Superior temporal gyrus (tissue), 1 donor: Measurements from ENCODE around the gene LHPP.

Source experiments
- DNase-seq: peaks from one replicate; pipeline ENCODE4 v3.0.0-alpha.2; 2016; ENCODE audit errors: extremely low spot score

The LHPP gene

GRCh38 chr10:124592736-124593430 lies 131.3 kb downstream of the LHPP start:
- no peak for DNase-seq

GRCh38 chr10:124593431-124593985 lies 131.9 kb downstream of the LHPP start:
- no peak for DNase-seq

GRCh38 chr10:124594240-124594639 lies 132.6 kb downstream of the LHPP start:
- no peak for DNase-seq

GRCh38 chr10:124595143-124595883 lies 133.7 kb downstream of the LHPP start:
- DNase-seq = no peak

GRCh38 chr10:124596116-124596785 lies 134.6 kb downstream of the LHPP start:
- no peak for DNase-seq

- no peak for DNase-seq
These were observed 135.6 kb downstream of the LHPP start for GRCh38 chr10:124596962-124597845.

GRCh38 chr10:124597846-124598165 lies 136.2 kb downstream of the LHPP start:
- DNase-seq = no peak

GRCh38 chr10:124598196-124598595 lies 136.6 kb downstream of the LHPP start:
- DNase-seq = no peak

- DNase-seq = no peak
These were observed 137.4 kb downstream of the LHPP start for GRCh38 chr10:124598773-124599587.

- DNase-seq = no peak
These were observed 138.0 kb downstream of the LHPP start for GRCh38 chr10:124599588-124600050.

- DNase-seq = no peak
These were observed 138.6 kb downstream of the LHPP start for GRCh38 chr10:124600051-124600880.

GRCh38 chr10:124601016-124601415 lies 139.4 kb downstream of the LHPP start:
- no peak for DNase-seq

- DNase-seq = no peak
These were observed 140.0 kb downstream of the LHPP start for GRCh38 chr10:124601431-124602120.

GRCh38 chr10:124602121-124602561 lies 140.5 kb downstream of the LHPP start:
- DNase-seq = no peak

- DNase-seq = no peak
These were observed 141.2 kb downstream of the LHPP start for GRCh38 chr10:124602646-124603365.

GRCh38 chr10:124603376-124604213 lies 142.0 kb downstream of the LHPP start:
- DNase-seq = no peak

GRCh38 chr10:124604214-124605000 lies 142.8 kb downstream of the LHPP start:
- DNase-seq = peak; percentile 63
